ENCODE measurements around the gene CKS1B.
A peak's percentile ranks its signal among the peaks of the same experiment; 100 is the strongest.

CKS1B gene

GRCh38 chr1:154945962-154946850, 28.3 kb upstream of the CKS1B start:
- DNase-seq = peak in 18 of 51 donors; percentile 9 to 58 (median 32)

DNA sequence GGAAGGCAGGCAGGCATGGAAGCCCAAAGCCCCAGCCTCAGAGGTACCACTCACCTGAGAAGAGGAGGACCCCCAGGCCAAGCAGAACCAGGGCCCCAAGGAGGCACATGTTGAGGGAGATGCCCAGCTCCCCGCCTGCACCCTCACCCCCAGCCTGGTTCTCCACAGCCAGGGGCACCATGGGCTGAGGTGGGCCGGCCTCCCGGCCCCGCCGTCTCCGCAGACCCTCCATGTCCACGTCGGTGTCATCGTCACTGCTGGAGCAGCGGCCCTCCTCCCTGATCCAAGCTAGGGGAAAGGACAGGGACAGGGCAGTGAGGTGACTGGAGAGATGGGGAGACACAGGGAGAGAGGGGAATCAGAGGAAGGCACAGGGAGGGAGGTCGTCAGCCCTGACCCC, 26.4 kb upstream of the CKS1B start:
- DNase-seq = no peak

- peak in 1 of 51 donors; percentile 13 for DNase-seq
Measured at GRCh38 chr1:154951901-154952657, 22.4 kb upstream of the CKS1B start.

- no peak for DNase-seq
Measured at GRCh38 chr1:154952664-154953063, 21.8 kb upstream of the CKS1B start.

DNA sequence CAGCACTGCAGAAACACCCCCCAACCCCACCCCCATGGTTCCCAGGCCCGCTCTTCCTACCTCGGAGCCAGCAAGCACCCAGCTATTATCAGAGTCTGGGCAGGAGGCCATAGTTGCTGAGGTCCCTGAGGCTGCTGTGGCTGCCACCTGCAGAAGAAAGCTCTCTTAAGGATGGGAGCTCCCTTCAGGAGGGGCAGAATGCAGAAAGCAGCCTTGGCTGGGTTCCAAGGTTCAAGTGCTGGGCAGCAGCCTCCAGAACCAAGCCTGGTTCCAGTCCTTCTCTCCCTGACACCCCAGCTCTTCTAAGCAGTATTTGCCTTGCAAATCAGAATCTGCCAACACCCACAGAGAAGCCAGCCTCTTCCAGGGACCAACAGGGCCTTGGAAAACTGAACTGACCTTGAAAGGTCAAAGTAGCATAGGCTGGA, 20.9 kb upstream of the CKS1B start:
- peak in 13 of 51 donors; percentile 12 to 55 (median 29) for DNase-seq

- no peak for DNase-seq
Measured at GRCh38 chr1:154954541-154954940, 19.9 kb upstream of the CKS1B start.

DNA sequence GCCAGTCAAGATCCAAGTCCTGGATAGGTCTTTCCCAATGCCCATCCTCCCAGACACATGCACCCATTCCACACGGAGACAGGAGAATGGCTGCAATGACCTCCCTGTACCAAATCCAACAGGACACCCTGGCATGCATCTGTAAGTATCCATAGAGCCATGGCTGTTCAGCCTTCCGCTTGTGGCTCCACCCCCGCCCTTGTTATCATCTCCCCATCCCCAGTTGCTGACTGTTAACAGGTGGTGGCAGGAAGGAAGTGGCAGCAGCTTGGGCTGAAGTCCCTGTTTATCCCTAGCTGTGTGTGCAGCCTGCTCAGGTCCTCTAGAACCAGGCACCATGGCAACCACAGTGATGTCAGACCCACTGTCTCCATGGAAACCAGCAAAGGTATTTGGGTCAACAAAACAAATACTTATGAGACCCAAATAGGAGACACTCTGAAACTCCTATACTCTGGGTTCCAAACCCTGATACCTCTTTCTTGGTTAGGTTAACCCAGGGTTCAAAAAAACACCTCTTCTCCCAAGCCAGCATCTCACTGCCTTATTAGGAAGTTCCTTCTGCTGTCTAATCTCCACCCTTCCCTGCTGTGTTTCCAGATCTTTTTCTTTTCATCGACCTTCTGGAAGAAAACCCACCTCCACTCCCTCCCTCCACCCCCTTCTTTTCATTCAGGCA, 19.3 kb upstream of the CKS1B start:
- peak in 37 of 51 donors; percentile 20 to 88 (median 57) for DNase-seq

- DNase-seq = peak in 48 of 51 donors; percentile 18 to 93 (median 70)
Measured at GRCh38 chr1:154955718-154956543, 18.6 kb upstream of the CKS1B start, which contains the start of gene PBXIP1. Gene PBXIP1 (minus strand): TSS chr1:154956099. CDS start chr1:154953721, 2,378 bp downstream.

DNA sequence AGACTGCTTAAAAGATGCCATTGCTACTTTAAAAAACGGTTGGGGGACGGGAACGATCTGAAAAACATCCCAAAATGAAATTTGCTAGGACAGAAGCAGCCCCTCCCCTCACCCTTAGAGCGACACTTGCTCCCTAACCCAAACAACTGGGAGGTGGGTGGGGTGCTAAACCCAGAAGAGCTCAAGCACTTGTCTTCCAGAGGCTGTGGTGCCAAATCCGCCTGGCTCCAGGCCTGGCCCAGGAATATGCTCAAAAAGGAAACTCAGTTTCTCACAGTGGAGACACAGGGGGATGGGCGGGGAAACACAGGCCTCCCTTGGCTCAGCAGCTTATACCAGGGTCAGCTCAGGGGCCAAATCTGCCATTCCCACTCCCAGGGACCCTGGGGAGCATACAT, 17.9 kb upstream of the CKS1B start:
- peak in 30 of 51 donors; percentile 8 to 78 (median 40) for DNase-seq

GRCh38 chr1:154957091-154957657, 17.3 kb upstream of the CKS1B start:
- peak in 7 of 51 donors; percentile 17 to 40 (median 29) for DNase-seq

GRCh38 chr1:154958036-154958435, 16.4 kb upstream of the CKS1B start:
- DNase-seq = no peak

GRCh38 chr1:154958681-154959425, 15.6 kb upstream of the CKS1B start:
- DNase-seq = no peak

DNA sequence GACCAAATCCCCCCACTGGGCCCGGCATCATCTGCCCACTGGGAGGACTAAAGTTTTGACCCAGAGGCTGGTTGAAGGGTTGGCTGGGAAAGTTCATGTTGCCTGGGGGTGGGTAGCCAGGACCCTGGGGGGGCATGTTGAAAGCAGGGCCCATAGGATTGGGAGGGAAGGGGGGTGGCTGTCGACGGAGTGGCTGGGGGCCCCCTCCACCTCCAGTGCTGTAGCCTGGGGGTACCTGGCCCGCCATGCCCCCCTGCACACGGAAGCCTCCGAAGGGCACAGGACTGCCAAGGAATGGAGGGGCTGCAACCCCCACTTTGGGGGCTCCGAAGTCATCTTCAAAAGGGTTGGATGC, 15.1 kb upstream of the CKS1B start:
- no peak for DNase-seq

DNA sequence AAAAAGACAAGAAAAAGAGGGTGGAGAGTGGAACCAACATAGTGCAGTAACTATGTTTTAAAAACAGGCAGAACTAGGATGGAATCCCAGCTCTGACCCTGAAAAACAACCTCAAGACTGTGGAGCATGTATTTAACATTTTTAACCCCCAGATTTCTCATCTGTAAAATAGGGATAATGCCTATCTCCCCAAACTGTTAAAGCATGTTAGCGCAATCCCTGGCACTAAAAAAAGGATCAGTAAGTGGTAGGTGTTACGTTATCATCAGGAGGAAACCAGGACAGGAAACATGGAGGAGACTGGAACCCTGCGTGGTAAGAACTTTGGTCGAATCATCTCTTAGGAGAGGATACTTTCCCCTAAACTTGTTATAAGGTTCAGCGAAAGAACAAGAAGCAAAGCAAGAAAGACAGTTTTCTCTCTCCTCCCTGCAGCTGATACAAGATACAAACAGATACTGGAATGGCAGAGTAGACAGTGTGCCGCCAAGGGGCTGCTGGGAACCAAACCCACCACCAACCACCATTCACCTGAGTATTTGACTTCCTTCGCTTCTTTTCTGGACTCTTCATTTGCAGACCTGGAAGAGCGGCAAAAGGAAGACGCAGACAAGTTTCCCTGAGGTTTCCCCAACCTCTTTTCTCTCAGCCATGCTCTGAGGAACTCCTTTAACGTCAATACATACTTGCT, 13.9 kb upstream of the CKS1B start:
- DNase-seq = no peak

DNA sequence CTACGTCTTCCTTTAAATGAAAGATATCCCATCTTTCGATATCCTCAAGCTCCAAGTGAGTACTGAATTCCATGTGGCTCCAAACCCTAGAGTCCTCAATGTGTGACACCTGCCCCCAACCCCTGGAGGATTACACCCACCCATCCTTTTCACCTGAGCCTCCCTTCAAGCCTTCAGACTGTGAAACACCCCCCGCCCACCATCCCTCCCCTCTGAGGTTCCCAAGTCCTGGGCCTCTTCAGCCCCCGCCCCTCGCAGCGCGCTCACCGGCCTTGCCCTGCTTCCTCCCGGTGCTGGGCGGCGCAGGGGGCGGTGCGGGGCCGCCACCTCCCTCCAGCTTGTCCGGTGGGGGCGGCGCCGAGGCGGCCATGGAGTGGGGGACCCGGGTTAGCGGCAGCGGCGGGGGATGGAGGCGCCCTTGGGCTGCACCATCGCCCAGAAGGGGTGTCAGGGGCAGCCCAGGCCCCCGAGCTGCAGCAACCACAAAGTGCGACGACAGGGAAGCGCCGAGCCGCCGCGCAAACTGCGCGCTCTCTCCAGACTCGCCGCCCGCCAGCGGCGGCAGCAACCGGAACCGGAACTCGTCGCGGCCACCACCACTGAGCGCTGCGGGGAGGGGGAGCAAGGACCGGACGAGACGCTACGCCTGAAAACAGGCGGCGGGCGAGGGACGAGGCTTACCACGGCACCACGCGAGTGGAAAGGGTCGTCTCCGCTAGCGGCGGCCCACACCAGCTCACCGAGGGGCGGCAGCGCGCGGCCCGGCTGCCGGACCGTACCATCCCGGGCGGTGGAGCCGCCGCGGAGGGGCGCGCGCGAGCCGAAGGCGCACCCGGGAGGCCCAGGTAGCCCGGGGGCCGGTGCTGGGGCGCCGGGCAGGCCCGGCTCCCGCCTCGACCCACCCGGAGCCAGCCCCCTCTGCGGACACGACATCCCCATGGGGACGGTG, 13.0 kb upstream of the CKS1B start, which contains the start of gene PYGO2:
Gene PYGO2 (minus strand): TSS at position 576 of the 949 bp plus-strand sequence. CDS start 206 bp downstream, at position 370.
- peak; percentile 29 to 96 (median 72) for DNase-seq

- DNase-seq = peak in 7 of 51 donors; percentile 11 to 74 (median 51)
Measured at GRCh38 chr1:154962156-154962749, 12.2 kb upstream of the CKS1B start.

GRCh38 chr1:154962795-154963330, 11.6 kb upstream of the CKS1B start:
- DNase-seq = no peak

All from hypothalamus (tissue), 51 donors.